Esophagus squamous epithelium (tissue), 5 donors: ENCODE data around the gene PAQR8. TPM values are rescaled to one million over a fixed set of nuclear protein-coding genes. Genes with fewer than 3 reads are reported as not detected.

ENCODE experiments used
- DNase-seq: peaks from one replicate; lab custom pipeline; 2025; lab: John Stamatoyannopoulos, UW
- H3K27ac ChIP-seq, 4 donors: fragments of 200-600 bp; sonication (generic); one replicate each; pipeline ENCODE4 v1.5.1; 2016 to 2019; ENCODE audit warnings: mild to moderate bottlenecking in 1 of 4
- H3K27me3 ChIP-seq, 4 donors: fragments of 200-600 bp; sonication (generic); 1 replicate in 3 of 4; 2 replicates in 1 of 4; pipeline versions ENCODE4 v1.5.1 to v1.6.0; 2017 to 2021; ENCODE audit warnings: antibody characterized with exemption in 1 of 4
- H3K36me3 ChIP-seq, 3 donors: fragments of 200-600 bp; sonication (generic); one replicate each; pipeline ENCODE4 v1.5.1; 2016 to 2019
- H3K4me1 ChIP-seq, 3 donors: fragments of 200-600 bp; sonication (generic); one replicate each; pipeline ENCODE4 v1.5.1; 2017 to 2019
- H3K4me3 ChIP-seq, 4 donors: fragments of 200-600 bp; sonication (generic); 1 replicate in 3 of 4; 2 replicates in 1 of 4; pipeline ENCODE4 v1.5.1; 2016 to 2019; ENCODE audit warnings: mild to moderate bottlenecking in 2 of 4, moderate library complexity in 1 of 4
- H3K9me3 ChIP-seq, 3 donors: fragments of 200-600 bp; sonication (generic); one replicate each; pipeline ENCODE4 v1.5.1; 2016 to 2019
- POLR2A ChIP-seq, 4 donors: fragments of 450-650 bp; IDR thresholded peaks; one replicate each; pipeline ENCODE4 v1.6.1; 2017; ENCODE audit warnings: antibody characterized with exemption in 4 of 4, mild to moderate bottlenecking in 4 of 4, moderate library complexity in 3 of 4
- WGBS, 2 donors: methylation state at CpG; one replicate each; pipeline ENCODE4 v1.1.5; 2018; 5-methylcytosine and 5-hydroxymethylcytosine counted together
- intact Hi-C: fragments of 100-400 bp; cut with DNase I; formaldehyde crosslinking; loops from one replicate; pipeline ENCODE4 v1.15.0; 2022
- total RNA-seq, 4 donors: library from RNA; depleted of rRNA; stranded (reverse); fragments of >200 nt; gene quantifications; one replicate each; pipeline ENCODE4 v1.1.0, GENCODE V29; 2016
- TF ChIP-seq, protein P1 (sequence below), 6 experiments: fragments of 450-650 bp in 4 of 6; fragments of 200-600 bp in 2 of 6; sonication (generic) in 2 of 6; IDR thresholded peaks; one replicate each; pipeline ENCODE4 v1.5.1; 2016 to 2019; ENCODE audit warnings: antibody characterized with exemption in 6 of 6, mild to moderate bottlenecking in 4 of 6, moderate library complexity in 4 of 6
- donor health status: DM: yes; HTN: yes; CAD: no.

PAQR8 gene
- total RNA-seq, 4 donors from 2014 or later, result 1.7 to 22.5 (median 11.5) TPM

DNA sequence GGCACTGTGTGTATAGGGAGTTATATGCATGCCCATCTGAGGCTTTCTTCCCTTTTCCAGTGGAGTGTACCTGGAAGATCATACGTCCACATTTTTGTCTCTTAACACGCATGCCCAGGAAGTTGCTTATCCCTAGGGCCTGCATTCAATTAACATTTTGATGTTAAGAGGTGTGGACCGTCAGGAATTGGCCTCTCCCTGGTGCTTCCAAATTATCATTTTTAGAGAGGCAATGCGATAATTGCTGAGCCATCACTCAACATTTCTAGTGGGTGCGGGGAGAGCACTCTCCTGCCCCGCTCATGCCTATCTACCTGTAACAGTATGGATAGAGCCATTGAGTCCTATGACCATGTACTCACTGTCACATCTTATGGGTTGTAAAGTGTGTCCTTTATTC lies 37.8 kb upstream of the PAQR8 start:
- no peak overlapping the region for H3K27ac ChIP-seq
- WGBS, 2 donors, result 88 to 92% methylated on average over 6 of the region's 6 CpGs
- peaks cover 0 to 18% (median 0%) of the 10 kb centered on the region in 3 donors for H3K4me1 ChIP-seq
- no peak overlapping the region for H3K4me3 ChIP-seq
- no peaks in the 10 kb centered on the region for H3K36me3 ChIP-seq
- intact Hi-C loops, result no loop called here
- TF ChIP-seq, protein P1, sequence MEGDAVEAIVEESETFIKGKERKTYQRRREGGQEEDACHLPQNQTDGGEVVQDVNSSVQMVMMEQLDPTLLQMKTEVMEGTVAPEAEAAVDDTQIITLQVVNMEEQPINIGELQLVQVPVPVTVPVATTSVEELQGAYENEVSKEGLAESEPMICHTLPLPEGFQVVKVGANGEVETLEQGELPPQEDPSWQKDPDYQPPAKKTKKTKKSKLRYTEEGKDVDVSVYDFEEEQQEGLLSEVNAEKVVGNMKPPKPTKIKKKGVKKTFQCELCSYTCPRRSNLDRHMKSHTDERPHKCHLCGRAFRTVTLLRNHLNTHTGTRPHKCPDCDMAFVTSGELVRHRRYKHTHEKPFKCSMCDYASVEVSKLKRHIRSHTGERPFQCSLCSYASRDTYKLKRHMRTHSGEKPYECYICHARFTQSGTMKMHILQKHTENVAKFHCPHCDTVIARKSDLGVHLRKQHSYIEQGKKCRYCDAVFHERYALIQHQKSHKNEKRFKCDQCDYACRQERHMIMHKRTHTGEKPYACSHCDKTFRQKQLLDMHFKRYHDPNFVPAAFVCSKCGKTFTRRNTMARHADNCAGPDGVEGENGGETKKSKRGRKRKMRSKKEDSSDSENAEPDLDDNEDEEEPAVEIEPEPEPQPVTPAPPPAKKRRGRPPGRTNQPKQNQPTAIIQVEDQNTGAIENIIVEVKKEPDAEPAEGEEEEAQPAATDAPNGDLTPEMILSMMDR (IDR thresholded peaks at IDR 0.05), result no peak
- no peak for TF ChIP-seq POLR2A (IDR thresholded peaks at IDR 0.05)
- H3K9me3 ChIP-seq, result no peaks in the 10 kb centered on the region
- no peak for DNase-seq
- no peaks in the 10 kb centered on the region for H3K27me3 ChIP-seq

DNA sequence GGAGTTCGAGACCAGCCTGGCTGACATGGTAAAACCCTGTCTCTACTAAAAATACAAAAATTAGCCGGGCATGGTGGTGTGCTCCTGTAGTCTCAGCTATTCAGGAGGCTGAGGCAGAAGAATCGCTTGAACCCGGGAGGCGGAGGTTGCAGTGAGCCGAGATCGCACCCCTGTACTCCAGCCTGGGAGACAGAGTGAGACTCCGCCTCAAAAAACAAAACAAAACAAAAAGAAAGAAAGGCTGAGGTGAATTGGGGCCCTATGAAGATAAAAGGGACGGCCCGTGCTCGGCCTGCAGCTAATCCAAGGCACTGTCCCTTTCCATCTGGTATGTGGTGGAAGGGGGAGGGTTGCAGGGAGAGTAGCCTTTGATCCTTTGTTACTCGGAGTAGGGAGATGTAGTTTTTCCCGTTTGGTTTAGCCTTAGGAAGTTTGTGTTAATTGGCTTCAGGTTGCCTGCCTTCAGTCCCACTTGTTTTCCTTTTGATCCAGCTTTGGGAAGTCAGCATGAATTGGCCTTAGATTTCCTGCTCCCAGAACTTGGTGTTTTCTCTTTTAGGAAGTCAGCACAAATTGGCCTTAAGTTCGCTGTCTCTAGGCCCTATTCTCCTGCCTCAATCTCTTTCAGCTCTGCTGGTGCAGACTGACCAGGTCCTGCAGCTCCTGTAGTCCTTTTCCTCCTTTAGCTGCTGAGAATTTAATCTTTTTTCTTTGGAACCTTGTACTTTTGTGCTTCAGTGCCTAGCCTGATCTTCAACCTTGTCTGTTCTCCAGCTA lies 36.1 kb upstream of the PAQR8 start:
- intact Hi-C loops, result no loop called here
- Histone ChIP-seq H3K27me3 (no peaks in the 10 kb centered on the region), H3K4me1 (peaks cover 0 to 25% (median 0%) of the 10 kb centered on the region in 3 donors), H3K36me3 (no peaks in the 10 kb centered on the region), H3K9me3 (no peaks in the 10 kb centered on the region), H3K4me3 (no peak overlapping the region), H3K27ac (peak overlapping the region in 1 of 4 donors; percentile 9)
- 73 to 75% methylated on average over 14 of the region's 14 CpGs for WGBS, 2 donors
- no peak for TF ChIP-seq POLR2A (IDR thresholded peaks at IDR 0.05)
- TF ChIP-seq, protein P1 (IDR thresholded peaks at IDR 0.05), result no peak
- no peak for DNase-seq

DNA sequence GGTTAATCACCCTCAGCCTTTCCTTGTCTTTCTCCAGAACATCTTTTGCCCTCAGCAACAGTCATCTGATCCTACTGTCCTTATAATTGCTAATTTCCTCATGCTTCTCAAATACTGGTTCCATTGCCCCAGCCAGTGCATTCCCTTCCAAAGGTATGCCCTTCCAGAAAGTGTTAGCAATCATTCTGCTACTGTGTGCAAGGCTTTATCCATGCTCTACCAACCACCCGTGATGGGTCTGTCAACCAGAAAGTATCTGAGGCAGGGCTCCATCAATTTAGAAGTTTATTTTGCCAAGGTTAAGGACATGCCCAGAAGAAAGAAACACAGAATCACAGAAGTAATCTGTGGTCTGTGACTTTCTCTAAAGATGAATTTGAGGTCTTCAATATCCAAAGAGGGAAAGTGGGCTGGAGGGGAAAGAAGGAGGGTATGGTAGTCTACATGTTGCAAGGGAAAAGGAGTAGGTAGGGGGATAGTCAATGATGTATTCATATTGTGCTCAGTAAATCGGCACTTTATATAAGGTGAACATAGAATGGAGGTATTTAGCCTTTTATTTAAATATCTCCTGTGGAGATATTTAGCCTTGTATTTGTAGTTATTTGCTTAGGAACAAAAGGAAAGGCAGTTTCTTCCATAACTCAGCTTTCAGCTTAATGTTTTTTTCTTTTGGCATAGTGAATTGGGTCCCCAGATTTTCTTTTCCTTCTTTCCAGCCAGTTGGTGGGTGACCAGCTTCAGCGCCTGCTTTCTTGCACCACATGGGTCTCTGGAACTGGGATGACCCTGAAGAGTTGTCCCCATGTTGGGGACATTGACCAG lies 35.2 kb upstream of the PAQR8 start:
- H3K4me1 ChIP-seq, result peaks cover 0 to 33% (median 0%) of the 10 kb centered on the region in 3 donors
- no peak for DNase-seq
- no peaks in the 10 kb centered on the region for H3K9me3 ChIP-seq
- H3K4me3 ChIP-seq, result no peak overlapping the region
- no peak overlapping the region for H3K27ac ChIP-seq
- no peaks in the 10 kb centered on the region for H3K27me3 ChIP-seq
- TF ChIP-seq, protein P1 (IDR thresholded peaks at IDR 0.05), result no peak
- no peak for TF ChIP-seq POLR2A (IDR thresholded peaks at IDR 0.05)
- intact Hi-C loops, result no loop called here
- H3K36me3 ChIP-seq, result no peaks in the 10 kb centered on the region
- WGBS, 2 donors, result 87 to 96% methylated on average over 3 of the region's 3 CpGs

DNA sequence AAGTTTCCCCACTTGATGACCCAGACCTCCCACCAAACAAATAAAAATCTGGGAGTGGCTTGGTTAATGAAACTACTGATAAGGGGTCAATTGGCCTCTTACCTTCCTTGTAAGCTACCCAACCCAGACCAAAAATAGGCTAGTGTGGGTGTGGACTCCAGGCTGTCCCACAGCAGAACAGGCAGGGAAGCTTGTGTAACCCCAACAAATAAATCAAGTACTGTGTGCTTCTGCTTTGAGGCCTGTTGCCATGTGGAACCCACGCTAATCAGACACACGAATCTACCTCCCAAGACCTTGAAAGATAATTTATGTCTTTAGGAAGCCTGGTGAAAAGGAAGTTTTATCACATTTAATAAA lies 33.7 kb upstream of the PAQR8 start:
- 83 to 86% methylated on average over 2 of the region's 2 CpGs for WGBS, 2 donors
- Histone ChIP-seq H3K27me3 (no peaks in the 10 kb centered on the region), H3K4me3 (no peak overlapping the region), H3K27ac (no peak overlapping the region), H3K4me1 (peaks cover 0 to 47% (median 0%) of the 10 kb centered on the region in 3 donors), H3K9me3 (no peaks in the 10 kb centered on the region), H3K36me3 (no peaks in the 10 kb centered on the region)
- intact Hi-C loops, result no loop called here
- DNase-seq, result no peak
- TF ChIP-seq POLR2A (IDR thresholded peaks at IDR 0.05), result no peak
- TF ChIP-seq, protein P1 (IDR thresholded peaks at IDR 0.05), result no peak

DNA sequence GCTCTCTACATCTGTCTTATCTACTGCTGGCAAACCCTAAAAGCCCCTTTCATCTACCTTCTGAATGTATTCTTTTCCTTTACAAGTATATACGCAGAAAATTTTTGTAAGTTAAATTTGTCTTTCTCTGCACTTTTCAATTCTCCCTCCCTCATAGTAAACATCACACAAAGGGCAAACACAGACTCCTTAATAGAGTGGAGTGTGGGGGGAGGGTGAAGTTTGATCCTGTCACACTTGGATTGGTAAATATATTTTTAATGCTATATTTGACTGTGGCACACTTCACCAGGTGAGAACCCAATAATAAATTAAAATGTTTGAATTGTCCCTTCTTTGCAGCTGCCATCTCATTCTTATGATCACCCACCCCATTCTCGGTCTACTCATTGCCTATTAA lies 33.2 kb upstream of the PAQR8 start:
- Histone ChIP-seq H3K27me3 (no peaks in the 10 kb centered on the region), H3K9me3 (no peaks in the 10 kb centered on the region), H3K4me3 (no peak overlapping the region), H3K4me1 (peaks cover 0 to 51% (median 0%) of the 10 kb centered on the region in 3 donors), H3K27ac (no peak overlapping the region), H3K36me3 (no peaks in the 10 kb centered on the region)
- intact Hi-C loops, result no loop called here
- no peak for DNase-seq
- no peak for TF ChIP-seq POLR2A (IDR thresholded peaks at IDR 0.05)
- TF ChIP-seq, protein P1 (IDR thresholded peaks at IDR 0.05), result no peak
- WGBS, 2 donors, result 73 to 78% methylated on average over 2 of the region's 2 CpGs
